ENCODE data around the gene SF3B2.
"Not testable (repeated sequence)": the region's sequence is repeated elsewhere in the genome, so short reads cannot be mapped to it uniquely, and the experiment has no call there.

Gene SF3B2

DNA sequence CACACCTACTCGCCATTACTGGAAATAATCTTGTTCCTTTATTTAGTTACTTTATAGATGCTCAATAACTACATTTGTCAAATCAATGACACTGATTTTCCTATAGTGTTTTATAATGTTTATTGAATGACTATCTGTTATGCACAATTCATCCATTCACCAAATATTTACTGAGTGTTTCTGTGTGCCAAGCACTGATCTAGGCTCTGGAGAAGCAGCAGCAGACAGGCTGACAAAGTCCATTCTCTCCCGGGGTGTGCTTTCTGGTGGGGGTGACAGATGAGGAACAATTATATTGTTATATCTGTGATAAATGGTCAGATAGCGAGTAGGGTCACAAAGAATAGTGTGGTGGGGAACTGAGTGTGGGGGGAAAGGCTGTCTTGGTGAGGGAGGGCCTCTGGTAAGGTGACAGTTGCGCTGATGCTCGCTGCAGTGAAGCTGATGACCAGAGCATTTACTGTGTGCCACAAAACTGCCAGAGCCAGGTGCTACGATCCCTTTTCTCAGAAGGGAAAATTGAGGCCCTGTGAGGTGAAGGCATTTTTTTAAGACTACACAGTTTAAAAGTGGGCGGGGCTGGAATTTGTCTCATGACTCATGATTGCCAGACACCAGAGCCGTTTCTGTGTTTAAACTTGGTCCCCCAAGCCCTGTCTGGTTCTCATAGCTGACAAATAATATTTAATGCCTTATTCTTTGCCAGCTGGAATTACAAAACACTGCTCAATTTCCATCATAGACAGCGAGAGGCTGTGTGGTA, 28.1 kb downstream of the SF3B2 start:
- peak in 1 of 2 donors; percentile 30 for DNase-seq

- peak in 1 of 2 donors; percentile 91 for DNase-seq
Measured at GRCh38 chr11:66081505-66081904, 29.3 kb downstream of the SF3B2 start.

GRCh38 chr11:66082946-66083698, 31.0 kb downstream of the SF3B2 start:
- no peak for DNase-seq

DNA sequence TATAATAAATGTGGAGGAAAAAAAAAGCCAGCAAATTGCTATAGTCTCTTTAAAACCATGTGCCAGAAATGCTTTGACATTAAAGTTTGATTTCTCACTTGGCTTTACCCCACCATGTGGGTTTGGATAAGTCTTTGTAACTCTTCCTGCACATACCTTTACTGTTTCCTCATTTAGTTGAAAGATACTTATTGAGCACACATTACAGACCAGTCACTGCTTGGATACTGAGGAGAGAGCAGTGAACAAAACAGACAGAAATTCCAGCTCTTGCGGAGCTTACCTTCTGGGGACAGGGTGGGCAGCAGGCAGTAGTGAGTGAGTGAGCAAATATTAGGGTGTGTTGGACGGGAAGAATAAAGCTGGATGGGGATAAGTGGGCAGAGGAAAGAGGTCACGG, 31.6 kb downstream of the SF3B2 start:
- DNase-seq = no peak

- no peak for DNase-seq
Measured at GRCh38 chr11:66084821-66085475, 32.8 kb downstream of the SF3B2 start.

DNA sequence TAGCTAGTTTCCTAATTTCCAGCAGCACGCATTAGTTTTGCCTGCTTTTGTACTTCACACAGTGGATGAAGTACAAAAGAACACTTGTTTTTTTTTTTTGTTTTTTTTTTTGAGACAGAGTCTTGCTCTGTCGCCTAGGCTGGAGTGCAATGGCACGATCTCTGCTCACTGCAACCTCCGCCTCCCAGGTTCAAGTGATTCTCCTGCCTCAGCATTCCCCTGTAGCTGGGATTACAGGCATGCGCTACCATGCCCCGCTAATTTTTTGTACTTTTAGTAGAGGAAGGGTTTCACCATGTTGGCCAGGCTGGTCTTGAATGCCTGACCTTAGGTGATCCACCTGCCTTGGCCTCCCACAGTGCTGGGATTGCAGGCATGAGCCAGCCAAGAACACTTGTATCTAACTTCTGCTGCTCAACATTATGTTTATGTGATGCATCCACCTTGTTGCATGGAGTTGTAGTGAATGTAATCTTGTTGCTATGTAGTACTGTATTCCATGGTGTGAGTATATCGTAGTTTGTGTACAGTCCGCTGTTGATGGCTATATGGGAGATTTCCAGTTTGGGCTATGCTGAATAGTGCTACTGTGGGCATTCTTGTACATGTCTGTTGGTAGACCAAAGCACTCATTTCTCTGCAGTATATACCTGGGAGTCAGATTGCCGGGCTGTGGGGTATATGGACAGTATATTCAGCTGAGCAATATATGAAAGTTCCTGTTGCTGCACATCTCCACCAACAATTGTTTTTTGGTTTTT, 35.2 kb downstream of the SF3B2 start:
- no peak for DNase-seq

- DNase-seq = no peak
Measured at GRCh38 chr11:66089067-66089466, 36.9 kb downstream of the SF3B2 start.

GRCh38 chr11:66090288-66090687, 38.1 kb downstream of the SF3B2 start:
- DNase-seq = no peak

DNA sequence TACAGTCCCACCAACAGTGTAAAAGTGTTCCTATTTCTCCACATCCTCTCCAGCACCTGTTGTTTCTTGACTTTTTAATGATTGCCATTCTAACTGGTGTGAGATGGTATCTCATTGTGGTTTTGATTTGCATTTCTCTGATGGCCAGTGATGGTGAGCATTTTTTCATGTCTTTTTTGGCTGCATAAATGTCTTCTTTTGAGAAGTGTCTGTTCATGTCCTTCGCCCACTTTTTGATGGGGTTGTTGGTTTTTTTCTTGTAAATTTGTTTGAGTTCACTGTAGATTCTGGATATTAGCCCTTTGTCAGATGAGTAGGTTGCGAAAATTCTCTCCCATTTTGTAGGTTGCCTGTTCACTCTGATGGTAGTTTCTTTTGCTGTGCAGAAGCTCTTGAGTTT, 40.0 kb downstream of the SF3B2 start:
- DNase-seq = not testable (repeated sequence)

DNA sequence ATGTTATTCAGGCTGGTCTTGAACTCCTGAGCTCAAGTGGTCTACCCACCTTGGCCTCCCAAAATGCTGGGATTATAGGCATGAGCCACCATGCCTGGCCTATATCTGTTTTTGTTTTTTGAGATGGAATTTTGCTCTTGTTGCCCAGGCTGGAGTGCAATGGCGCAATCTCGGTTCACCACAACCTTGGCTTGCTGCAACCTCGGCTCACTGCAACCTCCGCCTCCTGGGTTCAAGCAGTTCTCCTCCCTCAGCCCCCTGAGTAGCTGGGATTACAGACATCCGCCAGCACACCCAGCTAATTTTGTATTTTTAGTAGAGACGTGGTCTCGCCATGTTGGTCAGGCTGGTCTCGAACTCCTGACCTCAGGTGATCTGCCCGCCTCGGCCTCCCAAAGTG, 47.6 kb downstream of the SF3B2 start:
- not testable (repeated sequence) for DNase-seq

DNA sequence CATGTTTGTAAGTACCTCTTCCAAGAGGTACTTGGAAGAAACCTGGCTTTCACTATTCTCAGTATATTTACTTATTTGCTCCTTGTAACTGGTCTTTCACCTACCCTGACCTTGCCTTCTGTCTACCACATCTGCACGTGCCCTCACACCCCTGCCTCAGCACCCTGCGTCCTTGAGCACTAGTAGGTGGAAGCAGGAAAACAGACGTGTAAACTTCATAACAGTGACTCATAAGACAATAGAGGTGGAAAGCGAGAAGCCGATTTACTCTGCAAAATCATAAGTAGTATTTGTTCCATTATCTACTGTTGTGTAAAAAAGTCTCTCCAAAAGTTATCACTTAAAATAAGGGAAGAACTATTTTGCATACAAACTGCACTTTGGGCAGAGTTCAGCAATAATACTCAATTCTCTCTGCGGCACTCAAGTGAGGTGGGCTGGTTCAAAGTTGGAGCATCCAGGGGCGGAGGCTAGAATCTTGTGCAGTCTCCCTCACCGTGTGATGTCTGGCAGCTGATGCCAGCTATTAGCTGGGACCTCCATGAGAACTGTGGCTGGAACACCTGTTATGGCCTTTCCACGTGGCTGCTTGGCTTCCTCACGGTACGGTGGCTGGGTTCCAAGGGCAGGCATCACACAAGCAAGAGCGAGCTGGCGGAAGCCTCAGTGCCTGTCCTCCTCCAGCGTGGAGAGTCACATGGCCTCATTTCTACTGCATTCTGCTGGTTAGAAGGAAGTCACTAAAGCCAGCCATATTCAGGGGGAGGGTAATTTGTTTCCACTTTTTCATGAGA, 48.3 kb downstream of the SF3B2 start:
- peak in 1 of 2 donors; percentile 64 for DNase-seq

GRCh38 chr11:66101066-66101464, 48.9 kb downstream of the SF3B2 start:
- peak in 1 of 2 donors; percentile 42 for DNase-seq

DNA sequence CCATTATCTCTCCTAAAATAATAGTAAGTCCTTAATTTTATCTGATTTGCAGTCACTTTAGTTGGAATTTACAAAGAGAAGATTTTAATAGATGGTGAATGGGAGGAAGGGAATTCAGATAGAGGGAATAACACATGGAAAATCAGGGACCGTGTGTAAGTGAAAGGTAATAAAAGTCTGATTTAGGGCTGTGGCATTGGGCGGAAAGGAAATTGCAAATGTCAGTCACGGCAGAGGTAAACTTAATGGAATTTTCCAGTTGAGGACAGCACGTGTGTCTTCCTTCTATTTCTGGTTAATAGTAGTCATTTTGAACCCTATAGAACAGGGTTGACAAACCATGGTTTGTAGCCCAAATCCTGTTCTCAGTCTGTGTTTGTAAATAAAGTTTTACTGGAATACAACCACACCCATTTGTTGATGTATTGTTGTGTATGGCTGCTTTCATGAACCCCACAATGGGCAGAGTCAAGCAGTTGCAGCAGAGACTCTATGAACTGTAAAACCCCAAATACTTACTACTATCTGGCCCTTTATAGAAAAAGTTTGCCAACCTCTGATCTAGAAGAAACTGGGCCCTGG, 52.0 kb downstream of the SF3B2 start:
- no peak for DNase-seq

- no peak for DNase-seq
Measured at GRCh38 chr11:66106786-66107599, 54.8 kb downstream of the SF3B2 start.

- DNase-seq = no peak
Measured at GRCh38 chr11:66107600-66108510, 55.7 kb downstream of the SF3B2 start.

DNA sequence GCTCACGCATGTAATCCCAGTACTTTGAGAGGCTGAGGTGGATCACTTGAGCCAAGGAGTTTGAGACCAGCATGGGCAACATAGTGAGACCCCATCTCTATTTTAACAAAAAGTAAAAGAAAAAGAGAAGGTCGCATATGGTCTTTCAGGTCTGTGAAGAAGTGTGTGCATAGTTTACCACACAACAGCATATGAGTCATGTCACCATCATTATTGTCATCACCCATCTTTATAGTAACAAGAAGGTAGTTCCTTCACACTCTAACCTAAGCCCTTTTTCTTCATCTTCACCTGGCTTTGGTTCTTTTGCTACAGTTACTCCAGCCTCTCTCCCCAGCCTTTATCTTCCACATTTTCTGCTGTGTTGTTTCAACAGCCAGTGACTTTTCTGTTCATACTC, 57.1 kb downstream of the SF3B2 start:
- no peak for DNase-seq

- no peak for DNase-seq
Measured at GRCh38 chr11:66111158-66111557, 59.0 kb downstream of the SF3B2 start.

DNA sequence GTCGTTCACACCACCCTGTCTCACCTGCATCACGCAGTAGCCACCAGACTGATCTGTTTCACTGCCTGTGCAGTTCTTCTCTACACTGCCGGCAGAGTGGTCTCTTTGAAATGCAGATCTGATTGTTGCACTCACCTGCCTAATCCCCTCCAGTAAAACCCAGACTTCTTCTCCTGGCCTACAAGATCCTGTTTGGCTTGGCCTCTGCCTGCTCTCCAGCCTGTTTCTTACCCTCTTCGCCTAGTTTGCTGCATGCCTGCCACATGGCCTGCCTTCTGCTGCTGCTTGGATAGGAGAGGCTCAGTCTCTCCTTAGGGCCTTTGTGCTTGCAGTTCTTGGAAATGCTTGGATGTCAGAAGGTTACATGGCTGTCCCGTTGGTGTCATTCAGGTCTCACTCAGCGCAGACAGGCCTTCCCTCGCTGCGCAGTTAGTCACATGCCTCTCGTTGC, 59.9 kb downstream of the SF3B2 start:
- DNase-seq = no peak
